Central memory CD4-positive, alpha-beta T cell (primary cell): ENCODE results near the gene PDE4C.

Experiments
- DNase-seq: peaks from one replicate; pipeline ENCODE4 v3.0.0; 2022

The PDE4C gene

DNA sequence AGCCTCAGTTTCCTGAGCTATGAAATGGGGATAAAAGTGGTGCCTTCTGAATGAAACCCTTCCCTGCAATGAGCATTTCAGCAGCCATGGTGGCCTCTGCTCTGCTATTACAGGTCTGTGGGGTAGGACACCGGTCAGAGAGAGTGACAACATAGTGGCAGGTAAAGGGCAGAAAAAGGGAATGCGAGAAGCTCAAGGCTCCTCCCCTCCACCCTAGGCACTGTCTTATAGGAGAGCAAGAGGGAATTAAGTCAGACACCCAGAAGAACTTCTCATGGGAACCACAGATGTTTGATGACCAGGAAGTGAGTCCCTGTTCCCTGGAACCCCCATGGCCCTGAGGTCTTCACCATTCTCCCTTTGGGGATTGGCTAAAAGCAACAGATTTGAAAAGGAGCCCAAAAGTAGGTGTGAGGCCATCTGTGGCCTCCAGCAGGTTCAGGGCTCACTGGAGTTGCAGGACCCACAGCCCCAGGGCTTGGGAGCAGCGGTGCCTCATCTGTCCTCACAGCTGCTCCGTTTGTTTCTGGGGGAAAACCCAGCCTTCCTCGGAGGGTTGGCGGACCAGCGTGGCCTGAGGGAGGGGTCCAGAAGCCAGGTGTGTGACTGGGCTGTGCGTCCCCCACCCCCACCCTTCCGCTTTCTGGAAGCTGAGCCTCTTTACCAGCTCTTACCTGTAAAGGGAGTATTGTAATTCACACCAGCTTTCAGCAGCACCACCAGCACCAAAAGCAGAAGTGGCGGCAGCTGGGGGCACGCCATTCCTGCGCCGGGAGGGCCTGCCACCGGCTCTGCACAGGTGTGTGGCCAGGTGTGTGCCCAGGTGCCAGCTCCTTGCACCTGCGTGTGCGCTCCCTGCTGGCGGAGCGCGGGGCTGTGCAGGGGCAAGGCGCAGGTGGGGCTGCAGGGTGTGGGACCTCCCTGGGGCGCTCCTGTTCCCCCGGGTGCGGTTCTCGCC, 28.6 kb upstream of the PDE4C start:
- no peak for DNase-seq

DNA sequence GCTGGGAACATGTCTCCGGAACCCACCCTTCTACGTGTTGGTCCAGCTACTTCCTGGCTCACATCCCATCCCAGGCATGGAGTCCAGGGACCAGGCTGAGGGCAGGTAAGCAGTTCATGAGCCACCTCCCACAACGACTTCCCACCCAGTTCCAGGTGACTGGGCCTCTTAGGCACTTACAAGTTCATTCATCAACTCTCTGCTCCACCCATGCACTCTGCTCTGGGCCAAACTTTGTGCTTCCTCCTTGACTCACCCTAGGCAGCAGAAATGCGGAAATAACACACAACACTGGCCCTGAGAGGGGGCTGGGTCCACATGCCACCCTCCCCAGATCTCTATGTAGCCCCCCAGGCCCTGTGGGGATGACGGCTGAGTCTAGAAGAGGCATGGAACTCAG, 27.5 kb upstream of the PDE4C start:
- DNase-seq = no peak

DNA sequence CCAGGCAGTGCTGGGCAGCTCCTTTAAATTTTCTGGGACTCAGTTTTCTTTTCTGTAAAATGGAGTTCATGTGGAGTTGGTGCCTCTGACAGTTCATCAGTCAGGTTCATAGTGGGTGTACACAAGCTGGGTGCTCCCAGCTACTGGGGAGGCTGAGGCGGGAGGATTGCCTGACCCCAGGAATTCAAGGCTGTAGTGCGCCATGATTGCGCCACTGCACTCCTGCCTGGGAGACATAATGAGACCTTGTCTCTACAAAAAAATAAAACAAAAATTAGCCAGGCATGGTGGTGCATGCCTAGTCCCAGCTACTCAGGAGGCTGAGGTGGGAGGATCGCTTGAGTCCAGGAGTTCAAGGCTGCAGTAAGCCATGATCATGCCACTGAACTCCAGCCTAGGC, 26.9 kb upstream of the PDE4C start:
- DNase-seq = no peak

DNA sequence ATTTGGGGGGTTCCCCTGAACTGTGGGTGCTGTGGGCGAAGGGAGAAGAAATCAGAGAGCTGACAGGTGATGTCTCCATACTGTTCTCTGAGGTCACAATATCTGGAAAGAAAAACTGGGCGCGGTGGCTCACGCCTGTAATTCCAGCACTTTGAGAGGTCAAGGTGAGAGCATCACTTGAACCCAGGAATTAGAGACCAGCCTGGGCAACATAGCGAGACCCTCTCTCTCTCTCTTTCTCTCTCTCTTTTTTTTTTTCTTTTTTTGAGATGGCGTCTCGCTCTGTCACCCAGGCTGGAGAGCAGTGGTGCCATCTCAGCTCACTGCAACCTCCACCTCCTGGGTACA, 26.1 kb upstream of the PDE4C start:
- no peak for DNase-seq

DNA sequence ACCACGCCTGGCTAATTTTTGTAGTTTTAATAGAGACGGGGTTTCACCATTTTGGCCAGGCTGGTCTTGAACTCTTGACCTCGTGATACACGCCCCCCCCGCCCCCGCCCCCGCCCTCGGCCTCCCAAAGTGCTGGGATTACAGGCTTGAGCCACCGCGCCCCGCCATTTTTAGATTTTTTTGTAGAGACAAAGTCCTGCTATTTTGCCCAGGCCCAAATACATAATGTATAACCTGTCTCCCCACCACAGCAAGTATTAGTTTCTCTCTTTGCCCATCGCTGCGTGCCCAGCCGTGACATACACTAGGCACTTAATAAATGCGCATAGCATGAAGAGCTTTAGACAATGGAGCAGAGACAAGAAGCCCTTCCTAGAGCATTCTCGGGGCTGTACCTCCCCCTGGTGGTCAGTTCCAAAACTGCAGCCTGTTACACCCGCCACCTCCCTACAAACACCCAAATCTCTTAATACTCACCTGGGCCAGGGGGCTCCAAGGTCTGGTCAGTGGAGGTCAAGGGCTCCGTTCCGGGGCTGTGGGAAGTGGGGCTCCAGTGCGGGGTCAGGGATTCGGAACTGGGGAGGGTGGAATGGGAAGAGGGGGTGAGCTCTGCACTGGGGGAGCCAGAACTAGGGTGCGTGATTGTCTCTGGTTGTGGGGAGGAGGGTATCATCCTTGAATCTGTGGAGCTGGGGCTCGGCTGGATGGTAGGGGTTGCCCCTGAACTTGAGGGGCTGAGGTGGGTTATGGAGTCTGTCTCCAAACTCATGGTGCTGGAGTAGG, 25.5 kb upstream of the PDE4C start:
- peak; percentile 71 for DNase-seq

DNA sequence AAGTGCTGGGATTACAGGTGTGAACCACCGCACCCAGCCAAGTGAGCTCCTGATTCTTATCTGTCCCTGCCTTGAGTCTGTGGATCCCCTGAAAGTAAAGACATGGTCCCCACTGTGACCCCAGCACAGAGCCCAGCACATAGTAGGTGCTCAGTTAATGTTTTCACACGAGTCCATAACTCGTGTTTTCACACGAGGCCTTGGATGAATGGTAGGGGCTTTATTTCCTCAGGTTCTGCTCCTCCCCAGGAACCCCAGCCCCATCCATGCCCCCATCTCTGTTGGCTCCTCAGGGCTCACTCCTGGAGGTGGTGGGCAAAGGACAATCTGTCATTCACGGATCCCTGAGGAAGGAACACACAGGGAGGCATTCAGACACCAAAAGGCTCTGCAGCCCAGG, 23.6 kb upstream of the PDE4C start:
- DNase-seq = no peak

DNA sequence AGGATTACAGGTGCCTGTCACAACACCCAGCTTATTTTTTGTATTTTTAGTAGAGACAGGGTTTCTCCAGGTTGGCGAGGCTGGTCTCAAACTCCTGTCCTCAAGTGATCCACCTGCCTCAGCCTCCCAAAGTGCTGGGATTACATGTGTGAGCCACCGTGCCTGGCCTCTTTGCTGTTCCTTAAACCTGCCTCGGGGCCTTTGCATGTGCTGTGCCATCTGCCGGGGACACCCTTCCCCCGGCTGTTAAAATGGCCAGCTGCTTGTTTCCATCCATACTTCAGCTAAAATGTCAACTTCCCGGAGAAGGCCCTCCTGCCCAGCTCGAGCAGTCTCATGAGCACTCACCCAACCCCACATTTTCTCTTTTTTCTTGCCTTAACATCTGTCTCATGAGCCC, 19.1 kb upstream of the PDE4C start:
- DNase-seq = no peak

DNA sequence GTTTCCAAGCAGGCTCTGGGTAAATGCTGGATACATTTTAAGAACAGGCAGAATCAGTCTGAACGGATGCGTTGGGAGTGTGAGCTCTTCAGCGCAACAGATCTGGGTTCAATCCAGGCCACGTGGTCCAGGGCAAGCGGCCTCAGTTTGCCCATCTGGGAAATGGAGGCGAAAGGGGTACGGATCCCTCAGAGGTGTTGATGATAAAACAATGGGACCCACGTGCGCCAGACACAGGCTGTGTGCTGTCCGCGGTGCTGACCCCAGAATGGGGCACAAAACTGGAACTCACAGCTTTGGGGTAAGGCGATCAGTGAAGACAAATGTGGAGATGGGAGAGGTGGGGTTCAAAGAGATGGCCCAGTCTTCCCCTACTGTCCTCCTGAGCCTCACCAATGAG, 13.1 kb upstream of the PDE4C start:
- DNase-seq = no peak

DNA sequence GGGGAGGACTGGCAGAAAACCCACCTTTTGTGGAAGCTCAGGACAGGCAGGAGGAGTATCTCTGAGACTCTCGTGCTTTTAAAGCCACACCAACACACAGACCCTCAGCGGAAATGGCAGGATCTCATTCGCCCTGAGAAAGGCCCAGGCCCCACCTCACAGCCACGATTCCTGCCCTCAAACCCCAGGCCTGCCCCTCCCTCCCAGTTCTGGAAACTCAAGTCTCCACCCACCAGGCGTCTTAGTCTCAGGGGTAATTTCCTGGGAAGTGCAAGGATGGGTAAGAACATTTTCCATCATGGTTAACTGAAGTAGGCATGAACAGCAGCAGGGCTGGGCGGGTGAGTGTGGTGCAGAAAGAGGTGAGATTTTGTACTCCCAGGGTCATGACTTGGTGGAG, 8.0 kb upstream of the PDE4C start:
- no peak for DNase-seq

DNA sequence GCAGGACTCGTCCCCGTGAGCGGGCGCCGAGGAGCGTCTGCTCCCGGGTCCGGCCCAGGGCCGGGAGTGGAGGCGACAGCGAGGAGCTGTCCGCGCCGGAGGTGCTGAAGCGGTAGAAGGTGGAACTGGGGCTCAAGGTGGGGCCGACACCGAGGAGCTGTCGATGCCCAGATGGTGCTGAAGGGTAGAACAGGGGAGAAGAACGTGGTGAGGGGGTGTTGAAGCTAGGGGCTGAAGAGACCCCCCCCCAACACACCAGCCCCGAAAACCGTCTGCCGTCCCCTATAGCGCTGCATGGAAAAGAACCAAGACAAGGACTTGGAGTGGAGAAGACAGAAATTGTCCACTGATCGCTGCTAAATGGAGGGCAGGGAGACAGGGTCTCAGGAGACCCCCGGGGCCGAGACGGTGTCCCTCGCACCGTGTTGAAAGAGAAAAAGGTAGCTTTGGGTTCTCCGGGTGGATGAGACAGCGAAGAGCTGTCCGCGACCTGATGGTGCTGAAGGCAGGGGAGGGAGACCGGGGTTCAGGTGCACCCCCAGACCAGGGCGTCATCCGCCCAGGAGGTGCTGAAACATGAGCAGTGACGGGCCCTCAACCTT, 7.1 kb upstream of the PDE4C start:
- peak; percentile 46 for DNase-seq

DNA sequence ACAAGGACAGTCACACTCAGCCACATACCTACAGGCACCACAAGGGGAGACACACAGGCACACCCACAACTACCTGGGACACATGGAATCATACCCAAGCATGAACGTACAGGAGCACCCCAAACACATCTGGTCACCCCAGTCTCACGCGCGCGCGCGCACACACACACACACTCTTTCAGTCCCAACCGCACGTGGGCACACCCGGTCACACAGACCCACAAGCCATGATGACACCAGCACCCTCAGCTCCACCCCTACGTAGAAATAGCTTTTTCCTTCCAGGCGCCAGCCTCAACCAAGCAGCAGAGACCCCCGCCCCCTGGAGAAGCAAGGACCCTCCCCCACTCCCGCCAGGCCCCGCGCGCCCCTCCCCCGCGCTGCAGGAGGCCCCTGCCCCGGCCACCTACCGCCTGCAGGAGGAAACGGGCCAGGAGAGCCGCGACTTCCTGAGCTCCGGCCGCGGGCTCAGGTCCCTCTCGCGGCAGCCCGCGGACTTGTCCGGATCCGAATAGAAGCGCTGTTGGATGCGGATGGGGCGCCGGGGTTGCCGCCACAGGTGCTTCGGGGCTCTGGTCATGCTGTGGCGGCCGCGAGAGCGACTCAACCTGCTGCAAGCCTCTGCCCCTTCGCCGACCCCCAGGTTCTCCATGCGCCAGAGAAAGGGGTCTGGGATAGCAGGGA, 6.4 kb upstream of the PDE4C start:
- DNase-seq = no peak

DNA sequence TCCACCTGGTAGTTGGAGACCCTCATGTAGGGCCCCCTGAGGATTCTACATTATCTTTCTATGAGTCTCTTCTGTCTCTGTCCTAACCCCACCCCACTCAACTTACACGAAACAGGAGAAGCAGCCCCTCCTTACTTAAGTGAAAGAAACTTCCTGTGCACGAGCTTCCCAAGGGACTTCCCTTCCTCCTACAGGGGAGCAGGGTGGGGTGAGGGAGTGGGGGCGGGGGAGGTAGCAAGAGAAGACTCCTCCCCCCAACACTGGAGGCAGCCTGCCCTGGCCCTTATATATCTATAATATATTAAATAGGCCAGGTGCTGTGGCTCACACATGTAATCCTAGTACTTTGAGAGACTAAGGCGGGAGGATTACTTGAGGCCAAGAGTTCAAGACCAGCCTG, 5.5 kb upstream of the PDE4C start:
- DNase-seq = no peak

DNA sequence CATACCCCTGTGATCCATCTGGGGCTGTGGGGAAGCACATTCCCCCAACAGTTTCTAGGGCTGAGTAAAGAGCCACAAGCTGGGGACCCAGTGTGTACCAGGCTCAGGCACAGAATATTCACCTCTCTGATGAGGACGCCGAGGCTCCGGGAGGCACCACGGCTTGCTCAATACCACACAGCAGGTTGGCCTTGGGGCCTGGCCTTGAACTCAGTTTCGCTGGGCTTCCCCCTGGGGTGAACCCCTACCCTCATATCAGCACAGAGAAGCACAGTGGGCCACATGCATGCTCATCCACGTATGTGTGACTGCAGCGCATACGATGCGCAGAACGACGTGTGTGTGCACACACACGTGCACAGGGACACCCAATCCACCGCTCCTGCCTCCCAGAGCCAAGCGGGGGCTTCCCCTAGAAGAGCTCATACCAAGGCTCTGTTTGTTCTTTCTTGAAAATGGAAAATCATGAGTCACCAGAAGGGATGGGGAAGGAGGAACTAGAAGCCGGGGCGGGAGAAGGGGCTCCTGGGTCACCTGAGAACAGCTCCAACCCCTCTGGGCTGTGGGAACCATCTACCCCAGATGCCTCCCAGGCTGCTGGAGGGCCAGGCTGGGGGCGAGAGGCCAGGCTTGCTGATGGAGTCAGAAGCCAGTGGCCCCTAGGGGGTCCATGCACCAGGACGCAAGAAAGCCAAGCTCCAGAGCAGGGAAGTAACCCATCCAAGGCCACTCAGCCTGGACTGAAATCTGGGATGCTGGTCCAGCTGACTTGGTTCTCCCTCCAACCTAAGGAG, 4.9 kb upstream of the PDE4C start:
- DNase-seq = no peak

DNA sequence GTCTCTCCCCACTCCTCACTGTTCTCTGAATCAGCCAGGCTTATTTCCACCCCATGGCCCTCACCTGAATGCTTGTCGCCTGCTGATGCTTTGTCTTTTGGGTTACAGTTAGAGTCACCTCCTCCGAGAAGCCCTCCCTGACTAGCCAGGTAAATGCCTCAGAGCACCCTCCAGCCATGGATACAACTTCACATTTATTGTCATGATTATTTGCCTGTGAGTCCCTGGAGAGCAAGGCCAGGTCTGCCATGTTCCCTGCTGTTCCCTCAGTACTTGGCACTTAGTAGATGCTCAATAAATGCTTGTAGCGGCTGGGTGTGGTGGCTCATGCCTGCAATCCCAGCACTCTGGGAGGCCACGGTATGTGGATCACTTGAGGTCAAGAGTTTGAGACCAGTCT, 3.7 kb upstream of the PDE4C start:
- no peak for DNase-seq

DNA sequence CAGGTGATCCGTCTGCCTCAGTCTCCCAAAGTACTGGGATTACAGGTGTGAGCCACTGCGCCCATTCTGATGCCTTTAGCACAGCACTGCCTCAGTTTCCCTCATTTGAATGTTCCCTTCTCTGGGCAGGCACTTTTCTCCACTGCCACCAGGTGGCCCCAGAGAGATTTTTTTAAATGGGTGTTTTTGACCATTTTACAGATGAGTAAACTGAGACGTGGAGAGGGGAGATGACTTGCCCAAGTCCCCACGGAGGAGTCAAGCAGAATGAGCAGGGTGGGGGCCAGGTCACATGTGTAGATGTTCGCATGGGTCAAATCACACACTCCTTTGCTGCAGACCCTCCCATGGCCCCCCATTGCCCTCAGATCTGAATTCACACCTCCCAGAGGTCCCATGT, 3.2 kb upstream of the PDE4C start:
- DNase-seq = no peak

DNA sequence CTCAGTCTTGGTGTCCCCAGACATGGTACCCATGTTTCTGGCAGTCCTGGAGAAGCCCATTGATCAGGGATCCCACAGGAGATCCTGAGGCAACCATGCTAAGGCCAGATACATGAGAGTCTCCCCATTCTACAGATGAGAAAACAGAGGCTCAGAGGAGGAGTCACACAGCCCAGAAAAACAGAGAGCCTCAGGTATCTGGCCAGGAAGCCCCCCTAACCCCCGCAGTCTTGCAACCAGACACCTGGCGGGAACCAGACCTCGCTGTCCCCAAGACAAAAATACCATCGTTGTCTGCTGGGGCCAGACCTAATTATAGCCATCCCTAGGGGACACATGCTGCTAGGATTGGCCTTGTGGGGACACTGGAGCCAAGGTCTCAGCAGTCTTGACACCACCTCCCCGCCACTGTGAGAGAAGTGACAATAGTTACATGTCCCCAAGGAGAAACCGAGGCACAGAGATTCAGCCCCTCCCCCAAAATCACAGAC, 1.6 kb upstream of the PDE4C start:
- DNase-seq = no peak

DNA sequence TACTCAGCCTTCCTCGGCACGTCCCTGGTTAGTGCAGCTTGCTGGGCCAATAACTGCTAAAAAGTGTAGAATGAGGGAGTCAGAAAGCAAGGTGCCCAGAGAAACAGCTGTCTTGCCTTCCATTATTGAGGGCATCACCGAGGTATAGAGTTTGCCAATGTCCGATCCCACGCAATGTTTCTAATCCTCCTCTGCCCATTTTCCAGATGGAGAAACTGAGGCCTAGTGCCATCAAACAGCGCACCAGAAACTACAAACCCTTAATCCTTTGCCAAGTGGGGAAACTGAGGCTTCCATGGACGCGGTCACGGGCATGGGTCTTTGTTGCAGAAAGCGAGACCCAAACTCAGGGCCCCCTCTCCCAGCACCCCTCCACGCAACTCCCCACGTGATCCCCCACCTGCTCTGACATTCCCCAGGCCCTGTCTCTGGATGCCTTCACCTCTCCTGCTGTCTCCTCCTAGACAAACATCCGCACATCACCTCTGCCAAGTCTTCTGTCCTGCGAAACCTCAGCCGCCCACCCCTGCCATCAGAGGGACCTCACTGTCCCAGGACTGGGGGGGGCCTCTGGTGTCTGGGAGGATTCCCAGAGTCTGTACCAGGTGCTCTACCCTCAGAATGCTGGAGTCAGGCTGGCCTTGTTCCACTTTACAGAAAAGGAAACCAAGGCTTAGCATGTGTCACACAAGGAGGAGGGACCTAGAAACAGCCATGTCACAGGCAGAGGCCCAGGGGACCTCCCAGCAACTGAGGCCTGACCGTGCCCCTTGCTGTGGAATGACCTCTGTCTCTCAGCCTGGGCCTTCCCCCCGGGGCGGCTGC, 930 bp upstream of the PDE4C start:
- DNase-seq = no peak

DNA sequence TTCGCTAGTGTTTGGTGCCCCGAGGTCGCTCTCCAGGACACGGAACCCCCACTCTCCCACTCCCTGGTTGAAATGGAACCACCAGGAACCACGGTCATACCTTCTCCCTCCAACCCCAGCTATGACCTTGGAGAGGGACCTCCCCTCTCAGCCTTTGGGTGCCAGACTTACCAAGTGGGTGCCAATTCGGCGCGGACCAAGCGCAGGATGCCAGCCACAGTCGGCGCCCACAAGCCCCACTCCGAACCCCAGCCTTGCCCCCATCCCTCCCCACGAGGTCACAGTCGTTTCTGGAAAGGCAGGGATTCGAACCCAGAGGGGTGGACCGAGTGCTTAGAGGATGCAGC, 910 bp downstream of the PDE4C start:
- DNase-seq = no peak

DNA sequence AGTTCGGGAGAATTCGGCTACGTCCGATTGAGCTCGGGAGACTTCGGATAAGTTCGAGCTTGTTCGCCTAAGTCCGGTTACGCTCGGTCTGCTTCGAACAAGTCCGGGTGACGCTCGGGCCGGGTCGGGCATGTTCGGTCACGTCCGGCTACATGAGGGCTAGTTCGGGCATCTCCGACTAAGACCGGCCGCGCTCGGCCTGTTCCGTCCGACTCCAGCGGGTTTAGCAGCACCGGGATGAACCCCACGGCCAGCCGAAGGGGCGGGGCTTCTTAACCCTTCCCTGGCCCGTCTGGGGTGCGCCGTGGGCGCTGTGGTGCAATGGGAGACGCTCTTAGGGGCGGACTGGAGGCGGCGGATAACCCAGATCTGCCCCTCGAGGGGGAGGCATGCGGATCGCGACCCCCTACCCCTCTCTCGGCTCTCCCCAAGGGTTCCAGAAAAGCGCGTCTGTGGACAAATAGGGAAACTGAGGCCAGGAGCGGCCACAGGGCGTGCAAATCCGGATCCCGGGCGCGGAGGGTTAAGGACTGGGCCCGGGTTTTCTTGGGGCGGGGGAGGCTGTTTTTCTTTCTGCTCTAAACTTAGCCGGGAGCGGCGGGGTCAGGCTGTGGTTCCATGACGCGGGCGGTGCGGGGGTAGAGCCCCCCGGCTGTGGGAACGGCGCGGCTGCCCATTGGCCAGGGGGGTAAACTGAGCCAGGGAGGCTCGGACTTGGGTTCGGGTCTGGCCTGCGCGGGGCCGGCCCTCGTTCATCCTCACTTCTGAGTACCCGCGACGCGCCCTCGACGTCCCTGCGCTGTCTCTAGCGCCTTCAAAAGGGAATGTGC, 1.5 kb downstream of the PDE4C start:
- peak; percentile 80 for DNase-seq

DNA sequence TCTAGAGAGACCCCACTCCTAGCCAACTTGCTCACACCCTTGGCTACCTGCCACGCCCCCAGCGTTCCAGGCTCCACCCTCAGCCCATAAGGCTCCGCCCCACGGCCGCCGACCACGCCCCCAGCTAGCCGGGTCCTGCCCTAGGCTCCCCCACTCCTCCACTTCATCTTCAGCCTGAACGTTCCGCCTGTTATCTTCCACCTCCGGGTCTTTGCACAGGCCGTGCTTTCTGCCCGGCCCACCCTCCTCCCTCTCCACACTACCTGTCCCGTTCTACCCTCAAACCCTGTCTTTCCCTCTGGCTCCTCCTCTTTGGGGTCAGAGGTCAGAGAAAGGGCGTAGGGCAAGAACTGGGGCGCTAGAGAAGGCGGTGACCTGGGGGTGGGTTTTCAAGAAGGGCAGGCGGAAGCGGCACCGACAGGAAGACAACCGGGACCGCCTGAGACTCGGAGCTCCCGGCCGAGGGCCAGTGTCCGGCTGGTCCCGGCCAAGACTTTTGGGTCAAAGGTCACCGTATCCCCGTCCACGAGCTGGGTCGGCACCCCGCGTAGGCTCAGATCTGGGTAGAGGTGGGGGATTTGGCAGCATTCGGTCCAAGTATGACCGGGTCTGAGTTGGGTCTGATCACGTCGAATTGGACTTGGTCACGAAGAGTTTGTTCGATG, 2.2 kb downstream of the PDE4C start:
- no peak for DNase-seq
